ENCODE results near the gene P3H2. TPM values are rescaled to one million over a fixed set of nuclear protein-coding genes. Genes with fewer than 3 reads are reported as not detected.

Gene P3H2
- total RNA-seq, 1 experiment from 2014 or later, result 19.6 TPM

DNA sequence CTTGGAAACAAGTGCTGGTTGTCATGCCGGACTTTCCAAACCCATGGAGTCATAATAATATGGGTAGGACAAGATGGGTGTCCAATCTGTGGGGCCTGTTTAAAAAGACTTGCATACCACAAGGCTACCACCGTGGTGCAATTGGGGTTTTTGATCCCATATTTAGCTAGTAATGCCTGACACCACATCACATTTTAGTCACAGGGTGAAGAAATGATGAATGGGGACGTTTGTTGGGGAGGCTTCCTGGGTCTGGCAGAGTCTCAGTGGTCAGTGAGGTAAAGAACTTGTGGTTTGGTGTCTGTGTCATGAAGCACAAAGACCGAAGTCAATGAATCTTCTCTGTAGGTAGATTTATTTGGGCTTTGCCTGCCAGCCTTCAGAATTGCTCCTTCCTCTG, 31.0 kb downstream of the P3H2 start:
- intact Hi-C loops (cut with micrococcal nuclease; ENCODE audit: unreplicated experiment), result no loop called here
- POLR2A ChIA-PET (ENCODE audit: low non-redundant PET), result no interaction called here
- peaks cover 35% of the 10 kb centered on the region for H3K4me1 ChIP-seq (ENCODE audit: insufficient read depth, low read length, poor library complexity, severe bottlenecking)
- no peak overlapping the region for H3K27ac ChIP-seq (ENCODE audit: low read depth, low read length, poor library complexity, severe bottlenecking)
- no peaks in the 10 kb centered on the region for H3K9me3 ChIP-seq (ENCODE audit: low read depth, low read length, poor library complexity, severe bottlenecking)
- no peak overlapping the region for H3K4me3 ChIP-seq (ENCODE audit: low read depth, low read length, poor library complexity, severe bottlenecking)
- no peak for TF ChIP-seq EZH2 (IDR thresholded peaks at IDR 0.05; ENCODE audit: borderline replicate concordance, low read depth, low read length, poor library complexity, severe bottlenecking)
- TF ChIP-seq, protein P1, sequence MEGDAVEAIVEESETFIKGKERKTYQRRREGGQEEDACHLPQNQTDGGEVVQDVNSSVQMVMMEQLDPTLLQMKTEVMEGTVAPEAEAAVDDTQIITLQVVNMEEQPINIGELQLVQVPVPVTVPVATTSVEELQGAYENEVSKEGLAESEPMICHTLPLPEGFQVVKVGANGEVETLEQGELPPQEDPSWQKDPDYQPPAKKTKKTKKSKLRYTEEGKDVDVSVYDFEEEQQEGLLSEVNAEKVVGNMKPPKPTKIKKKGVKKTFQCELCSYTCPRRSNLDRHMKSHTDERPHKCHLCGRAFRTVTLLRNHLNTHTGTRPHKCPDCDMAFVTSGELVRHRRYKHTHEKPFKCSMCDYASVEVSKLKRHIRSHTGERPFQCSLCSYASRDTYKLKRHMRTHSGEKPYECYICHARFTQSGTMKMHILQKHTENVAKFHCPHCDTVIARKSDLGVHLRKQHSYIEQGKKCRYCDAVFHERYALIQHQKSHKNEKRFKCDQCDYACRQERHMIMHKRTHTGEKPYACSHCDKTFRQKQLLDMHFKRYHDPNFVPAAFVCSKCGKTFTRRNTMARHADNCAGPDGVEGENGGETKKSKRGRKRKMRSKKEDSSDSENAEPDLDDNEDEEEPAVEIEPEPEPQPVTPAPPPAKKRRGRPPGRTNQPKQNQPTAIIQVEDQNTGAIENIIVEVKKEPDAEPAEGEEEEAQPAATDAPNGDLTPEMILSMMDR (conservative IDR thresholded peaks at IDR 0.05; ENCODE audit: low read depth, low read length), result no peak
- H3K36me3 ChIP-seq (ENCODE audit: insufficient read depth, low read length, poor library complexity, severe bottlenecking), result no peaks in the 10 kb centered on the region
- no peaks in the 10 kb centered on the region for H3K27me3 ChIP-seq (replicated peaks; ENCODE audit: insufficient read depth, low read depth, low read length, poor library complexity)
- CTCF ChIA-PET, result no interaction called here
- DNase-seq (ENCODE audit: low spot score), result no peak
- no TSS peak for BruUV-seq (replicated peaks)

DNA sequence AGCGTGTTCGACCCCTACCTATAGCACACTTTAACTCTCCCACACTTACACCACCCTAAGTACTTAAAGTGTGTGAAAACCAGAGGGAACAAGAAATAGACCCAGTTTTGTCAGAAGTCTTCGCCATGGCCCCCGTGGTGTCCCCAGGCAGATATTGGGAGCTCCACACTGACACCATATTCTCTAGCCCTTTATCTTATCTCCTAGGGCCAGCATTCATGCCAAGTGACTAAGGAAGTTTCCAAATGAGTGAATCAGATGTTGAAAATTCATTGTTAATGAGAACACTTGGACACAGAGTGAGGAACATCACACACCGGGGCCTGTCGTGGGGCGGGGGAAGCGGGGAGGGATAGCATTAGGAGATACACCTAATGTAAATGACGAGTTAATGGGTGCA, 31.8 kb downstream of the P3H2 start:
- BruUV-seq (replicated peaks), result no TSS peak
- H3K27me3 ChIP-seq (replicated peaks; ENCODE audit: insufficient read depth, low read depth, low read length, poor library complexity), result no peaks in the 10 kb centered on the region
- ChIA-PET CTCF (no interaction called here), POLR2A (ENCODE audit: low non-redundant PET) (no interaction called here)
- no peak overlapping the region for H3K27ac ChIP-seq (ENCODE audit: low read depth, low read length, poor library complexity, severe bottlenecking)
- no peaks in the 10 kb centered on the region for H3K9me3 ChIP-seq (ENCODE audit: low read depth, low read length, poor library complexity, severe bottlenecking)
- no peak overlapping the region for H3K4me3 ChIP-seq (ENCODE audit: low read depth, low read length, poor library complexity, severe bottlenecking)
- no peak for DNase-seq (ENCODE audit: low spot score)
- H3K36me3 ChIP-seq (ENCODE audit: insufficient read depth, low read length, poor library complexity, severe bottlenecking), result no peaks in the 10 kb centered on the region
- intact Hi-C loops (cut with micrococcal nuclease; ENCODE audit: unreplicated experiment), result no loop called here
- no peak for TF ChIP-seq EZH2 (IDR thresholded peaks at IDR 0.05; ENCODE audit: borderline replicate concordance, low read depth, low read length, poor library complexity, severe bottlenecking)
- TF ChIP-seq, protein P1 (conservative IDR thresholded peaks at IDR 0.05; ENCODE audit: low read depth, low read length), result no peak
- peaks cover 28% of the 10 kb centered on the region for H3K4me1 ChIP-seq (ENCODE audit: insufficient read depth, low read length, poor library complexity, severe bottlenecking)

GRCh38 chr3:190086191-190086590, 34.5 kb downstream of the P3H2 start:
- no TSS peak for BruUV-seq (replicated peaks)
- CTCF ChIA-PET, result no interaction called here
- H3K36me3 ChIP-seq (ENCODE audit: insufficient read depth, low read length, poor library complexity, severe bottlenecking), result no peaks in the 10 kb centered on the region

More at GRCh38 chr3:190086191-190086590, 34.5 kb downstream of the P3H2 start:
- no peaks in the 10 kb centered on the region for H3K27me3 ChIP-seq (replicated peaks; ENCODE audit: insufficient read depth, low read depth, low read length, poor library complexity)
- no peak for DNase-seq (ENCODE audit: low spot score)
- intact Hi-C loops (cut with micrococcal nuclease; ENCODE audit: unreplicated experiment), result no loop called here
- H3K4me3 ChIP-seq (ENCODE audit: low read depth, low read length, poor library complexity, severe bottlenecking), result no peak overlapping the region
- H3K27ac ChIP-seq (ENCODE audit: low read depth, low read length, poor library complexity, severe bottlenecking), result no peak overlapping the region
- POLR2A ChIA-PET (ENCODE audit: low non-redundant PET), result no interaction called here
- peaks cover 1% of the 10 kb centered on the region for H3K4me1 ChIP-seq (ENCODE audit: insufficient read depth, low read length, poor library complexity, severe bottlenecking)
- no peaks in the 10 kb centered on the region for H3K9me3 ChIP-seq (ENCODE audit: low read depth, low read length, poor library complexity, severe bottlenecking)
- TF ChIP-seq EZH2 (IDR thresholded peaks at IDR 0.05; ENCODE audit: borderline replicate concordance, low read depth, low read length, poor library complexity, severe bottlenecking), result no peak
- TF ChIP-seq, protein P1 (conservative IDR thresholded peaks at IDR 0.05; ENCODE audit: low read depth, low read length), result no peak

Measured in A673 (cell line).